ENCODE measurements around the gene ASB13. TPM values are rescaled to one million over a fixed set of nuclear protein-coding genes. Genes with fewer than 3 reads are reported as not detected.

ASB13 gene
- total and polyA plus RNA-seq, 2 experiments from 2014 or later = 16.9 to 18.1 TPM

DNA sequence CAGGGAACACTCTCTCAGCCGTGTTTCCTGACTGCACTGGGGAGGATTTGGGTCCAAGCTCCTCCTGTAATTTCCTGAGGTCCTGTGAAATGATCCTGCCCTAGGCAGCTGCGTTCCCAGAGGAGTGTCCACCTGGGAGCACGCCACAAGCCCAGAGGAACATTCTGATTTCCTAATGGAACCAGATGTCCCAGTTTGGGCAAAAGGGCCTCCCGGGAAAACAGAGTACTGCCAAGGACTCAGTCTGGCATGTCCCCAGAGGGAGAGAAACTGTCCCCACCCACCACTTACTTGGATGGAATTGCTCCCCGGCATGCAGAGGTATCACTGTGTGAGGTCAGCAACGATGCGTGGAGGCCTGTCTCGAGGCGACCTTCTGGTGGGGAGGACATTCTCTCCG lies 34.5 kb downstream of the ASB13 start:
- DNase-seq (ENCODE audit: low spot score) = peak; percentile 59
- Histone ChIP-seq H3K9me3 (ENCODE audit: low read depth) (no peaks in the 10 kb centered on the region), H3K27me3 (no peaks in the 10 kb centered on the region), H2AFZ (no peak overlapping the region), H3K36me3 (replicated peaks; ENCODE audit: insufficient read depth, low read depth) (no peaks in the 10 kb centered on the region), H3K79me2 (no peaks in the 10 kb centered on the region), H3K27ac (peak overlapping the region; percentile 86), H4K20me1 (ENCODE audit: insufficient read depth, poor library complexity, severe bottlenecking) (no peaks in the 10 kb centered on the region), H3K9me2 (replicated peaks; ENCODE audit: insufficient read depth) (no peaks in the 10 kb centered on the region), H3K4me1 (ENCODE audit: insufficient read depth) (peaks cover 23% of the 10 kb centered on the region), H3K4me2 (peak overlapping the region; percentile 56), H3K4me3 (no peak overlapping the region)
- TF ChIP-seq EZH2phosphoT487 (IDR thresholded peaks at IDR 0.05; ENCODE audit: low read depth, severe bottlenecking, unreplicated experiment) (no peak), EZH2 (IDR thresholded peaks at IDR 0.05; ENCODE audit: borderline replicate concordance) (no peak)
- TF ChIP-seq, protein P1, sequence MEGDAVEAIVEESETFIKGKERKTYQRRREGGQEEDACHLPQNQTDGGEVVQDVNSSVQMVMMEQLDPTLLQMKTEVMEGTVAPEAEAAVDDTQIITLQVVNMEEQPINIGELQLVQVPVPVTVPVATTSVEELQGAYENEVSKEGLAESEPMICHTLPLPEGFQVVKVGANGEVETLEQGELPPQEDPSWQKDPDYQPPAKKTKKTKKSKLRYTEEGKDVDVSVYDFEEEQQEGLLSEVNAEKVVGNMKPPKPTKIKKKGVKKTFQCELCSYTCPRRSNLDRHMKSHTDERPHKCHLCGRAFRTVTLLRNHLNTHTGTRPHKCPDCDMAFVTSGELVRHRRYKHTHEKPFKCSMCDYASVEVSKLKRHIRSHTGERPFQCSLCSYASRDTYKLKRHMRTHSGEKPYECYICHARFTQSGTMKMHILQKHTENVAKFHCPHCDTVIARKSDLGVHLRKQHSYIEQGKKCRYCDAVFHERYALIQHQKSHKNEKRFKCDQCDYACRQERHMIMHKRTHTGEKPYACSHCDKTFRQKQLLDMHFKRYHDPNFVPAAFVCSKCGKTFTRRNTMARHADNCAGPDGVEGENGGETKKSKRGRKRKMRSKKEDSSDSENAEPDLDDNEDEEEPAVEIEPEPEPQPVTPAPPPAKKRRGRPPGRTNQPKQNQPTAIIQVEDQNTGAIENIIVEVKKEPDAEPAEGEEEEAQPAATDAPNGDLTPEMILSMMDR (IDR thresholded peaks at IDR 0.05; ENCODE audit: poor library complexity) = no peak
- WGBS (ENCODE audit: low lambda C conversion rate, missing lambda C conversion rate) = 62% methylated on average over 10 of the region's 10 CpGs

DNA sequence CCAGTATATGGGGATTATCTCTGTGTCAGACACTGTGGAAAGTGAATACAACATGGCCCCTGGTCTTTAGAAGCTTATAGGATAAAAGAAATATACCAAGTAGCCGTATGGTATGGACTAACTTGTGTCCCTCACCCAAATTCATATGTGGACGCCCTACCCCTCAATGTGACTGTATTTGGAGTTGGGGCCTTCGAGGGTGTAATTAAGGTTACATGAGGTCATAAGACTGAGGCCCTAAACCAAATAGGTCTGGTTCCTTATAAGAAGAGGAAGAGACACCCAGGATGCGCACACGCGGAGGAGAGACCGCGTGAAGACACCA lies 36.3 kb downstream of the ASB13 start:
- TF ChIP-seq, protein P1 (IDR thresholded peaks at IDR 0.05; ENCODE audit: poor library complexity) = no peak
- TF ChIP-seq EZH2phosphoT487 (IDR thresholded peaks at IDR 0.05; ENCODE audit: low read depth, severe bottlenecking, unreplicated experiment) (no peak), EZH2 (IDR thresholded peaks at IDR 0.05; ENCODE audit: borderline replicate concordance) (no peak)
- H3K4me3 ChIP-seq = no peak overlapping the region
- no peak overlapping the region for H3K27ac ChIP-seq
- no peaks in the 10 kb centered on the region for H3K27me3 ChIP-seq
- WGBS (ENCODE audit: low lambda C conversion rate, missing lambda C conversion rate) = 94% methylated on average over 8 of the region's 8 CpGs
- no peaks in the 10 kb centered on the region for H3K9me3 ChIP-seq (ENCODE audit: low read depth)
- DNase-seq (ENCODE audit: low spot score) = no peak
- H3K36me3 ChIP-seq (replicated peaks; ENCODE audit: insufficient read depth, low read depth) = no peaks in the 10 kb centered on the region
- no peaks in the 10 kb centered on the region for H4K20me1 ChIP-seq (ENCODE audit: insufficient read depth, poor library complexity, severe bottlenecking)
- no peak overlapping the region for H2AFZ ChIP-seq
- peaks cover 23% of the 10 kb centered on the region for H3K4me1 ChIP-seq (ENCODE audit: insufficient read depth)
- H3K4me2 ChIP-seq = no peak overlapping the region
- H3K9me2 ChIP-seq (replicated peaks; ENCODE audit: insufficient read depth) = no peaks in the 10 kb centered on the region
- H3K79me2 ChIP-seq = no peaks in the 10 kb centered on the region

DNA sequence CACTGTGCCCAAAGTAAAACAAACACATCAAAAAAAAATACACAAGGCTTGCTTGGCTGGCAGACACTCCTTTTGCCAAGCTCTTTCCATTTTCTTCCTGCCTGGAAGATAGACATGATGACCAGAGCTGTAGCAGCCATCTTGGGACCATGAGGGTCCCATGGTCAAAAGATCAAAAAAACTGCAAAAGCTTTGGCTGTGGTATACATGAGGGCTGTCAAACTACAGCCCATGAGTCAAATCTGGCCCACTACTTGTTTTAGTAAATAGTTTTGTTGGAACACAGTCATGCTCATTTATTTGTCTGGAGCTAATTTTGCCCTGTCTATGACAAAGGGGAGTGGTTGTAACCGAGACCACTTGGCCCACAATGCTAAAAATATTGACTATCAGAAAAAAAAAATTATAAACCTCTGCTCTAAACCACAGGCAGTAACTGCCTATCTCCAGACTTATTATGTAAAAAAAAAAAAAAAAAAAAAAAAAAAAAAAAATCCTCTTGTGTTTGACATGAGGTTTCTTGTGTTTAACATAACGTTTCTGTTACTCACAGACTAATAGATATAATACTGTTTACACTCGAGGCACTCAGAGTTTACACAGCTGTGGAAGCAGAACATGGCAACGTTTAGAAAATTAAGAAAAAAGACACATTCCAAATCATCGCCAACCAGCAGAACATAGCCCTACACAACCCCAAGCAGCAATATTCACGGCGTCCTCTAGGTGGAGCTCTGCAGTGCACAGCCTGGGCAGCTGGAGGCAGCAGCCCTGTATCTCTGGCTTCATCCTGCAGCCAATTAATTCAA lies 36.9 kb downstream of the ASB13 start:
- Histone ChIP-seq H3K27me3 (no peaks in the 10 kb centered on the region), H3K4me3 (no peak overlapping the region), H3K36me3 (replicated peaks; ENCODE audit: insufficient read depth, low read depth) (no peaks in the 10 kb centered on the region), H4K20me1 (ENCODE audit: insufficient read depth, poor library complexity, severe bottlenecking) (no peaks in the 10 kb centered on the region), H3K9me2 (replicated peaks; ENCODE audit: insufficient read depth) (no peaks in the 10 kb centered on the region), H3K4me2 (peak overlapping the region; percentile 63), H3K79me2 (no peaks in the 10 kb centered on the region), H3K27ac (peak overlapping the region; percentile 77), H3K4me1 (ENCODE audit: insufficient read depth) (peaks cover 23% of the 10 kb centered on the region), H3K9me3 (ENCODE audit: low read depth) (no peaks in the 10 kb centered on the region), H2AFZ (no peak overlapping the region)
- peak; percentile 82 for DNase-seq (ENCODE audit: low spot score)
- 21% methylated on average over 7 of the region's 7 CpGs for WGBS (ENCODE audit: low lambda C conversion rate, missing lambda C conversion rate)
- TF ChIP-seq, protein P1 (IDR thresholded peaks at IDR 0.05; ENCODE audit: poor library complexity) = peak; percentile 81
- TF ChIP-seq EZH2 (IDR thresholded peaks at IDR 0.05; ENCODE audit: borderline replicate concordance) (no peak), EZH2phosphoT487 (IDR thresholded peaks at IDR 0.05; ENCODE audit: low read depth, severe bottlenecking, unreplicated experiment) (no peak)
